Measurements from ENCODE around the gene SERINC2.

DNA sequence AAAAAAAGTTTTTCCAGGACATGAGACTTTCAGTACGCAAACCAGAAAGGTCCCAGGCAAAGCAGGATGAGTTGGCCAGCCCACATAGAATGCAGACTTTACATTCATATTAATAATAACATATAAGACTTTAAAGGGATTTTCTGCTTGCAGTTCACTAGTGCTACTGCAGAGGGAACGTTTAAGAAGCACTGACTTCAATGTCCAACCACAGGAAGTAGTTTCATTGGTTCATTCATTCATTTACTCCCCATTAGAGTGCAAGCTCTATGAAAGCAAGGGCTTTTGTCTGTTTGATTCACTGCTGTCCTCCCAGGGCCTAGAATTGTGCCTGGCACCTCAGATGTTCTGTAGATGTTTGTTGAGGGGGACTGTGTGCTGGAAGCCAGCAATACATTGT is 11.8 kb upstream of the SERINC2 start:
- TF ChIP-seq CTCF (IDR thresholded peaks at IDR 0.05) = no peak
- no peak for TF ChIP-seq EZH2 (IDR thresholded peaks at IDR 0.05)
